Measurements from ENCODE around the gene FDPS. TPM values are rescaled to one million over a fixed set of nuclear protein-coding genes. Genes with fewer than 3 reads are reported as not detected.
A peak's percentile ranks its signal among the peaks of the same experiment; 100 is the strongest.
"Not testable (repeated sequence)": the region's sequence is repeated elsewhere in the genome, so short reads cannot be mapped to it uniquely, and the experiment has no call there.

FDPS gene
- total RNA-seq, 1 donor, result 21.5 TPM

DNA sequence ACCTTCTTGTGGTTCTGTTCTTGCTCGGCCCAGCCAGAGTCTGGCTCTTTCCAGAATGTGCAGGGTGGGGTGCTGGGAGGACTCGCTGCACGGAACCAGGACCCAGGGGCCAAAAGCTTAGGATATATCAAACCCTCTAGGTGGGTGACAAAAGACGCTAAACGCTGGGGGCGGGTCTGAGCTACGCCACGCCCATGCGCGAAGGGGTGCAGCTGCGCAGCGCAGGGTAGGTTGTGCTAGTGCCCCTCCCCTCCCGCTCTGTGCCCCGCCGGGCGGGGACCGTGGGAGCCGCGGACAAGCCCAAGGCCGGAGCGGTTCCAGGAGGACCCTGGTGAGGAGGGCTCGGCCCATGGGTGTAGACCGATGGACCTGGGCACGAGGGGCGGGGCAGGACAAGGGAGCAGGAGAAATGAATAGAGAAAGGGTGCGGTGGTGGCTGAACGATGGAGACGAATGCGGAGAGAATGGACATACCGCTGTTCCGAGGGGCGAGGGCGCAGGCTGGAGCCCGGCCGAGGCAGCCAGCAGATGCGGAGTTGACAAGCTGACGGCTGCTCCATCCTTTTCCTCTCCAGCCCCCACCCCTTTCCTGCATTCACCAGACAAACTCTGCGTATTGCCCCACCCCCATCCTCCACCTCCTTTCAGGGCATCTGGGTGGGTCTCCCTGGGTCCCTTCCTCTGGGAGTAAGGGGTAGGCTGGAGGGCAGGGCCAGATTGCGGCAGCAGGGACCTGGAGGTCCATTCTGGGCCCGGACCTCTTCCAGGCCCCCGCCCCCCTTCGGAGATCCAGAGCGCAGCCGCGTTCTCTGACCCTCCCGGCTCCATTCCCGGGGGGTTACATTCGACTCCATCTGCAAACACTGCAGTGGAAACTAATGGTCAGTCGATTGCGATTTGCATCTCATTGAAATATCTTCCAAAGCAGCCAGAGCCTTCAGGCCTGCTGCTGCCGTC lies 12.3 kb downstream of the FDPS start, which contains the start of gene RUSC1:
Gene RUSC1 (plus strand): TSS at position 234 of the 957 bp plus-strand sequence. CDS start 880 bp downstream, outside the sequence.
- Histone ChIP-seq H3K4me3 (ENCODE audit: low read length) (peak within 1 kb of the TSS; percentile 22), H3K4me1 (ENCODE audit: insufficient read depth, low read length) (peaks cover 47% of the 10 kb centered on the region), H3K9me3 (ENCODE audit: low read depth, low read length) (no peaks in the 10 kb centered on the region), H3K27me3 (ENCODE audit: insufficient read depth, low read length) (no peaks in the 10 kb centered on the region)

GRCh38 chr1:155321639-155322503 lies 13.2 kb downstream of the FDPS start:
- Histone ChIP-seq H3K27me3 (ENCODE audit: insufficient read depth, low read length) (no peaks in the 10 kb centered on the region), H3K4me3 (ENCODE audit: low read length) (no peak overlapping the region), H3K4me1 (ENCODE audit: insufficient read depth, low read length) (peaks cover 47% of the 10 kb centered on the region), H3K9me3 (ENCODE audit: low read depth, low read length) (no peaks in the 10 kb centered on the region)

DNA sequence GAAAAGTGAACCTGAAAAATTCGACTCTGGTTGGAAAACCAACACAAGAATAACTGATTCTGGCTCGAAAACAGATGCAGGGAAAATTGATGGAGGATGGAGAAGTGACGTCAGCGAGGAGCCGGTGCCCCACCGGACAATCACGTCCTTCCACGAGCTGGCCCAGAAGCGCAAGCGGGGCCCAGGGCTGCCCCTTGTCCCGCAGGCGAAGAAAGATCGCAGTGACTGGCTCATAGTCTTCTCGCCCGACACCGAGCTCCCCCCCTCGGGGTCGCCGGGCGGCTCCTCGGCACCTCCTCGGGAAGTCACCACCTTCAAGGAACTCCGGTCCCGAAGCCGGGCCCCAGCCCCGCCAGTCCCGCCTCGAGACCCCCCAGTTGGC lies 13.9 kb downstream of the FDPS start:
- no peak overlapping the region for H3K4me3 ChIP-seq (ENCODE audit: low read length)
- H3K9me3 ChIP-seq (ENCODE audit: low read depth, low read length), result no peaks in the 10 kb centered on the region
- peaks cover 47% of the 10 kb centered on the region for H3K4me1 ChIP-seq (ENCODE audit: insufficient read depth, low read length)
- no peaks in the 10 kb centered on the region for H3K27me3 ChIP-seq (ENCODE audit: insufficient read depth, low read length)

DNA sequence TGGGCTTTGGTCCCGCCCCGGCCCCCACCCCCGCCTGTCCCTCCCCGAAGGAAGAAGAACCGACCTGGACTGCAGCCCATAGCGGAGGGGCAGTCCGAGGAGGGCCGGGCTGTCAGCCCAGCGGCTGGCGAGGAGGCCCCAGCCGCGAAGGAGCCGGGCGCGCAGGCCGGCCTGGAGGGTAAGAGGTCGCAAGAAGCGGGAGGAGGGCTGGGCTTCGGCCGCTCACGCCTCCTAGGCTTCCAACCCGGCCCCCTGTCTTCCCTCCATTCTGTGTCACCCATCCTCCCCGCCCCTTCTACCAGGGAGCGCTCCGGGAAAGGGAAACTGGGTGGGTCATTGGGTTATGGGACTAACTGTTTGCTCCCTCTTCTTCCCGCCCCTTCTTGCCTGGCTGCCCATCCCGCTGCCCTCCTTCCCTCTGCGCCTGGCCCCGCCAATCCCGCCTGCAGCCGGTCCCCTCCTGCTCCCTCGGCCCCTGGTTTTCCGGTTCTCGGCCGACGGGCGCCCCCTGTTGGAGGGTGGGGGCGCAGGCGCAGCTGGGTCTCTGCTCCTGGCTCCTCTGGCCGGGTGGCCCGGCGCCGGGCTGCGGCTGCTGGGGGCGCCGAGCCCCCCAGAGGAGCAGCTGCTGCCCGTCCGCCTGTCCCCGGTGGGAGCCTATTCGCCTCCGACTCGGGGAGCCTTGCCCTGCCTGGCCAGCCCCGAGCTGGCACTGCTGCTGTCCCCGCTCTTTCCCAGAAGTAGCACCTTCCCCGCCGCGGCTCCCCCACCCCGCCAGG lies 14.5 kb downstream of the FDPS start:
- H3K4me1 ChIP-seq (ENCODE audit: insufficient read depth, low read length), result peaks cover 47% of the 10 kb centered on the region
- no peaks in the 10 kb centered on the region for H3K27me3 ChIP-seq (ENCODE audit: insufficient read depth, low read length)
- no peaks in the 10 kb centered on the region for H3K9me3 ChIP-seq (ENCODE audit: low read depth, low read length)
- H3K4me3 ChIP-seq (ENCODE audit: low read length), result peak overlapping the region; percentile 88

DNA sequence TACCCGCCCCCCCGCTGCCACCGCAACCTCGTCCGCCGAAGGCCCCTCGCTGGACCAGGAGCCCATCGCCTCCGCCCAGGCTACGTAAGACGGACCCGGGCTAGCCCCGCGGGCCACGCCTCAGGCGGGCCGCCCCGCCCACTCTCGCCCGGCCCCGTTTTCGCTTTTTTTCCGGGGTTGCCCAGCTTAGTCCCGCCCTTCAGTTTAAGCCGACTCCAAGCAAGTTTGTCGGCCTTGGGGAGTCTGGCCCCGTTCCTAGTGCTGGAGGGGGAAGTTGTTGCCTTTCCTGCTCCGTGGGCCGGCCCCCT lies 15.0 kb downstream of the FDPS start:
- no peaks in the 10 kb centered on the region for H3K9me3 ChIP-seq (ENCODE audit: low read depth, low read length)
- H3K27me3 ChIP-seq (ENCODE audit: insufficient read depth, low read length), result no peaks in the 10 kb centered on the region
- H3K4me3 ChIP-seq (ENCODE audit: low read length), result peak overlapping the region; percentile 88
- peaks cover 47% of the 10 kb centered on the region for H3K4me1 ChIP-seq (ENCODE audit: insufficient read depth, low read length)

- peaks cover 47% of the 10 kb centered on the region for H3K4me1 ChIP-seq (ENCODE audit: insufficient read depth, low read length)
- H3K9me3 ChIP-seq (ENCODE audit: low read depth, low read length), result no peaks in the 10 kb centered on the region
- H3K4me3 ChIP-seq (ENCODE audit: low read length), result peak overlapping the region; percentile 88
- no peaks in the 10 kb centered on the region for H3K27me3 ChIP-seq (ENCODE audit: insufficient read depth, low read length)
These were observed 15.5 kb downstream of the FDPS start for GRCh38 chr1:155324037-155324716.

- H3K27me3 ChIP-seq (ENCODE audit: insufficient read depth, low read length), result no peaks in the 10 kb centered on the region
- peak overlapping the region; percentile 88 for H3K4me3 ChIP-seq (ENCODE audit: low read length)
- peaks cover 39% of the 10 kb centered on the region for H3K4me1 ChIP-seq (ENCODE audit: insufficient read depth, low read length)
- H3K9me3 ChIP-seq (ENCODE audit: low read depth, low read length), result no peaks in the 10 kb centered on the region
These were observed 16.3 kb downstream of the FDPS start for GRCh38 chr1:155324717-155325602.

DNA sequence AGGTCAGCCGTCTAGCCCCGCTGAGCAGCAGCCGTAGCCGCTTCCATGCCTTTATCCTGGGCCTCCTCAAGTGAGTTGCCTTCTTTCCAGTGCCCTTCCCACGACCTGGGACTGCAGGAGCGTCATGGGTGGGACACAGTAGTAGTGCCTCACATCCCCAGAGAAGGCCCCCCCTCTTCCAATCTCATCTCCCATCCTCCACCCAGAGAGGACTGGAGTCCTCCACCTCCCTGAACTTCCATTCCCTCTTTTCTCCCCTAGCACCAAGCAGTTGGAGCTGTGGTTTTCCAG lies 16.9 kb downstream of the FDPS start:
- Histone ChIP-seq H3K4me1 (ENCODE audit: insufficient read depth, low read length) (peaks cover 33% of the 10 kb centered on the region), H3K4me3 (ENCODE audit: low read length) (no peak overlapping the region), H3K27me3 (ENCODE audit: insufficient read depth, low read length) (no peaks in the 10 kb centered on the region), H3K9me3 (ENCODE audit: low read depth, low read length) (no peaks in the 10 kb centered on the region)

- no peaks in the 10 kb centered on the region for H3K9me3 ChIP-seq (ENCODE audit: low read depth, low read length)
- H3K4me1 ChIP-seq (ENCODE audit: insufficient read depth, low read length), result peaks cover 28% of the 10 kb centered on the region
- H3K4me3 ChIP-seq (ENCODE audit: low read length), result no peak overlapping the region
- H3K27me3 ChIP-seq (ENCODE audit: insufficient read depth, low read length), result no peaks in the 10 kb centered on the region
These were observed 17.4 kb downstream of the FDPS start for GRCh38 chr1:155326020-155326526.

- Histone ChIP-seq H3K4me1 (ENCODE audit: insufficient read depth, low read length) (peaks cover 22% of the 10 kb centered on the region), H3K9me3 (ENCODE audit: low read depth, low read length) (no peaks in the 10 kb centered on the region), H3K27me3 (ENCODE audit: insufficient read depth, low read length) (no peaks in the 10 kb centered on the region), H3K4me3 (ENCODE audit: low read length) (no peak overlapping the region)
These were observed 18.0 kb downstream of the FDPS start for GRCh38 chr1:155326631-155327037.

DNA sequence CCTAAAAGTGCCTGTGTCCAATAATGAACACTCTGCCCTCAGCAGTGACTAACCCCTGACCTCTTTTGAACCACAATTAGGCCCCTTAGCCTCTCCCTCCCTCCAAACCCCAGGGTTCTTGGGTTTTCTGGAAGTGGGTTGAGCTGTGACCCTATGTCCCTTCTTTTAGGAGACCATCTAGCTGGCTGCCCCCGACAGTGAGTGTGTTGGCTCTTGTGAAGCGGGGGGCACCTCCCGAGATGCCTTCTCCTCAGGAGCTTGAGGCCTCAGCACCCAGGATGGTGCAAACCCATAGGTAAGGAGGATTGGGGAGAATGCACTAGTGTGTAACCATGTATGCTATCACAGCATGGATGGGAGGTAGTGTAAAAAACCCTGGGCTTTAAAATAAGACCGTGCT lies 19.3 kb downstream of the FDPS start:
- Histone ChIP-seq H3K27me3 (ENCODE audit: insufficient read depth, low read length) (no peaks in the 10 kb centered on the region), H3K4me1 (ENCODE audit: insufficient read depth, low read length) (peaks cover 14% of the 10 kb centered on the region), H3K9me3 (ENCODE audit: low read depth, low read length) (no peaks in the 10 kb centered on the region), H3K4me3 (ENCODE audit: low read length) (no peak overlapping the region)

DNA sequence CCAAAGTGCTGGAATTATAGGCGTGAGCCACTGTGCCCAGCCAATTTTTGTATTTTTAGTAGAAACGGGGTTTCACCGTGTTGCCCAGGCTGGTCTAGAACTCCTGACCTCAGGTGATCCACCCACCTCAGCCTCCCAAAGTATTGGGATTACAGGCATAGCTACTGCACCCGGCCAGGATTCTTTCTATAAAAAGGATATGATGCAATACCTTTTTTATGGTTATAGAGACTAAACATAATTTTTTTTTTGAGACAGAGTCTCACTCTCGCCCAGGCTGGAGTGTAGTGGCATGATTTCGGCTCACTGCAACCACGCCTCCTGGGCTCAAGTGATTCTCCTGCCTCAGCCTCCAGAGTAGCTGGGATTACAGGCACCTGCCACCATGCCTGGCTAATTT lies 20.2 kb downstream of the FDPS start:
- not testable (repeated sequence) for H3K27me3 ChIP-seq (ENCODE audit: insufficient read depth, low read length); H3K9me3 ChIP-seq (ENCODE audit: low read depth, low read length); H3K4me3 ChIP-seq (ENCODE audit: low read length)
- H3K4me1 ChIP-seq (ENCODE audit: insufficient read depth, low read length), result peaks cover 14% of the 10 kb centered on the region

DNA sequence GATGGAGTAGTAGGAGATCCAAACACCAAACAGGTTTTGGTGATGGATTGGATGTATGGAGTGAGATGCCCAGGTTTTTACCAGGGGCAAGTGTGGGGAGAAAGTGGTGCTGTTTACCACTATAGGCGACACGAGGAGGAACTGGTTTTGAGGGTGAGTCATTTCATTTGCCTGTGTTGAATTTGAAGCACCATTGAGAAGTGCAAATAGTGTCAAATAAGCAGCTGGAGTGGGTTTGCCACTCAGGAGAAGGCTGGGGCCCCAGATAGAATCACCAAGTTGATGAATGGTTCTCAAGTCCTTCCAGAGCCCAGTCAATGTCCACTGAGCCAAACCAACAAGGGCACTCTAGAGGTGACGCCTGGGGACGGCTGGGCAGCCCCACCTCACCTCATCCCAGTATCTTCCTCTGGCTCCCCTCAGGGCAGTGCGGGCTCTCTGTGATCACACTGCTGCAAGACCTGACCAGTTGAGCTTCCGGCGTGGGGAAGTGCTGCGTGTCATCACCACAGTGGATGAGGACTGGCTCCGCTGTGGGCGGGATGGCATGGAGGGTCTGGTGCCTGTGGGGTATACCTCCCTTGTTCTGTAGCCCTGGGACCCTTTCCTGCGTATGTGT lies 21.4 kb downstream of the FDPS start:
- H3K4me1 ChIP-seq (ENCODE audit: insufficient read depth, low read length), result peaks cover 7% of the 10 kb centered on the region
- no peaks in the 10 kb centered on the region for H3K27me3 ChIP-seq (ENCODE audit: insufficient read depth, low read length)
- no peaks in the 10 kb centered on the region for H3K9me3 ChIP-seq (ENCODE audit: low read depth, low read length)
- H3K4me3 ChIP-seq (ENCODE audit: low read length), result no peak overlapping the region

All from mononuclear cell (primary cell).